HG03442 (cell line): ENCODE measurements around the gene EIF3D.

Source experiments
- ATAC-seq: cut with Tn5 transposase; IDR thresholded peaks from one replicate; pipeline ENCODE4 v1.9.1; 2021; ENCODE audit warnings: mild to moderate bottlenecking, moderate library complexity; ENCODE audit not compliant: unreplicated experiment

The EIF3D gene, protein sequence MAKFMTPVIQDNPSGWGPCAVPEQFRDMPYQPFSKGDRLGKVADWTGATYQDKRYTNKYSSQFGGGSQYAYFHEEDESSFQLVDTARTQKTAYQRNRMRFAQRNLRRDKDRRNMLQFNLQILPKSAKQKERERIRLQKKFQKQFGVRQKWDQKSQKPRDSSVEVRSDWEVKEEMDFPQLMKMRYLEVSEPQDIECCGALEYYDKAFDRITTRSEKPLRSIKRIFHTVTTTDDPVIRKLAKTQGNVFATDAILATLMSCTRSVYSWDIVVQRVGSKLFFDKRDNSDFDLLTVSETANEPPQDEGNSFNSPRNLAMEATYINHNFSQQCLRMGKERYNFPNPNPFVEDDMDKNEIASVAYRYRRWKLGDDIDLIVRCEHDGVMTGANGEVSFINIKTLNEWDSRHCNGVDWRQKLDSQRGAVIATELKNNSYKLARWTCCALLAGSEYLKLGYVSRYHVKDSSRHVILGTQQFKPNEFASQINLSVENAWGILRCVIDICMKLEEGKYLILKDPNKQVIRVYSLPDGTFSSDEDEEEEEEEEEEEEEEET

DNA sequence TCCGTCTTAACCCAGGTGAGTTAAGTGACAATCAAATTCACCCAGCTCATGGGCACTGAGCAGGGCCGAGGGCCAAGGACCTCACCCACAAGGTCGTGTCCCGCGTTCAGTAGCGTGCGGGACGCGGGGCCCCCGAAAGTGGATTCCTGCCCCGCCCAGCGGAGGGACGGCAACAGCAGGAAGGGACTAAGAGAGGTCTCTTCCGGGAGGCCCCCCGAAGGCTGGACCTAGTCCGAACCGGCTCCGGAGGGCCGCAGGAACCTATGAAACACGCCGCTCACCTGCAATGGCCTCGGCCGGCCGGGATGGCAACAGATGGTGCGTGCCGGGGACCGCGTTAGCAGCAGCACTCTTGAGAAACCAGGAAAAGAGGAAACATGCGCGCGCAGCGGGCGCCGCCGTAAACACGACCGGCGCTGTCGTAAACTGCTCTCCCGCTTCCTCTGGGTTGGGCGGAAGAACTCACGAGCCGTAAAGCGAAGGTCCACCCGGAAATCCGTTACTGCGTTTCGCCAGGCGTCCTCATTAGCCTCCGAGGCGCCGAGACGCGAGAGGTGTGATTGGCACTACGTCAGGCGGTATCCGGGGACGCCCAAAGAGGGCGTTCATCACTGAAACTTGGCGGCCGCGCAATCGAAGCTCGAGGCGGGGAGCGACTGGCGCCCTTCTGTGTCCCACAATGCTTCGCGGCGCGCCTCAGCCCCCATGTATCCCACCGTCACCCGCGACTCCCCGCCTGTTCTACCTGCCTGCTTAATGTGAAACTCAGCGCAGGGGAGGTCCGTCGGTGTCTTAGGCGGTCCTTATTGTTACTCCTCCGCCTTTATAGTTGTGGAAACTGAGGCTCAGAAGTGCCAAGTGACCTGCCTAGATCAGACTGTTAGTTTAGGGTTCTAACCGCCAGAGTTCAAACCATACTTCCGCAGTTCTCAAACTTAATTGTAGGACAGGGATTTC lies at the start of gene EIF3D:
Gene EIF3D (minus strand): TSS at position 372 of the 957 bp plus-strand sequence. CDS start 3,045 bp downstream, outside the sequence.
- peak; percentile 92 for ATAC-seq

DNA sequence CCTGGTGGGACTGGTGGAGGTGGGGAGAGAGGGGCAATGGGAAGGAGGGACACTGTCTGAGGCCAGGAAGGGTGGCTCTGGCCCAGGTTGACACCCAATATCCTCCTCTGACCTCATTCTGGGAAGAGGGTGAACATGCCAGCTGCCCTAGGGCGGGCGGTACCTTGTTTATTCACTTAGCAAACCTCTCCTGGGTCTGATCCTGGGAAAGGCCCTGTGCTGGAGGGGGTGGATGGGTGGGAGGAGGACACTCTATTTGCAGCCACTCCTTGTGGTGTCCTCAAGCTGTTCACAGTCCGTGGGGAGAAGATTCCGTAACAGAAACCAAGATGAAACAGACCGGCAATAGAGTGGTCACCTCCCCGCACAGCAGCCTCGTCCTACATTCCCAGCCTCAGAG lies 49.7 kb upstream of the EIF3D start:
- no peak for ATAC-seq

DNA sequence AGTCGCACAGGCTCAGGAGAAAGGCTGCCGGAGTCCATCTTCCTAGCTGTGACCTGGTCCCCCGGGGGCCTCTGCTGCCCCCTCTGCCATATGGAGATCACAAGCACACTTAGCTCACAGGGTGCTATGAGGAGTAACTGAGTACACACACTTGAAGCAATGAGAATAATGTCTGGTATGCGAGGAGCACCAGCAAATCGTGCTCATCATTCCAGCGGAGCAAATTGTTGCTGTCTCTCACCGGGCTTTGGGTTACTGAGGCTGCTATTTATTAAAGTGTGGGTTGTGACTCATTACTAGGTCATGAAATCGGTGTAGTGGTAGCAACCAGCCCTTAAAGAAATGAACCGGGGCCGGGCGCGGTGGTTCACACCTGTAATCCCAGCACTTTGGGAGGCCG lies 48.1 kb upstream of the EIF3D start:
- ATAC-seq: no peak

DNA sequence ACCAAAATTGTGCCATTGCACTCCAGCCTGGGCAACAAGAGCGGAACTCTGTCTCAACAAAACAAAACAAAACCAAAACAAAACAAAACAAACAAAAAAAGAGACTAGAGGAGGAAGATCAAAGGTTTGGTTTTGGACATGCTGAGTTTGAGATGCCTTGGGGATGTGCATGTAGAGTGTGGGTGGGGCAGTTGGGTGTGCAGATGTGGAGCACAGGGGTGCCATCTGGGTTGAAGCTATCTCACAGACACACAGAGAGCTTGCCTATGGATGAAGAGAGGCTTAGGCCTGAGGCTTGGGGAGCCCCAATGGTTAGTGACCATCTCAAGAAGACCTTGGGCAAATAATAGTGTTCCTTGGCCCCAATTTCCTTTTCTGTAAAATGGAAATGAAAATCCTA lies 45.8 kb upstream of the EIF3D start:
- ATAC-seq: no peak

DNA sequence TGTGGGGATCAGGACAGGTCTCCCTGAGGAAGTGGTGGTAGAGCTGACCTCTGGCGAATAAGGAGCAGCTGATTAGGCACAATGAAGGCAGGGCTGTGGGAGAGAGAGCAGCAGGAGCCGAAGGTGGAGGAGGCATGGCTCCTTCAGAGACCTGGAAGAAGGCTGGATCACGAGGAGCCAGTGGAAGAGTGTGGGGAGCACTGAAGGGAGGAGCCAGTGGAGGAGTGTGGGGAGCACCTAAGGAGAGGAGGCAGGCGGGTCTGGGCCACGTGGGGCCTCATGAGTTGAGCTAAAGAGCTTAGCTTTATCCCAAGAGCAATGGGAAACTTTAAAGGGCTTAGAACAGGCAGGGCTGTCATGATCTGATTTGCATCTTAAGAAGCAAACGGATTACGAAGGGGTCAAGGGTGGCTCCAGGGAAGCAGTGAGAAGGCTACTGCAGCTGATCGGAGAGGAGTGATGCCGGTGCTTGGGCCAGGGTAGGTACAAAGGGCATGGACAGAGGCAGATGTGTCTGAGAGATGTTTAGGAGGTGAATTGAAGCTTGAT lies 44.9 kb upstream of the EIF3D start:
- no peak for ATAC-seq

DNA sequence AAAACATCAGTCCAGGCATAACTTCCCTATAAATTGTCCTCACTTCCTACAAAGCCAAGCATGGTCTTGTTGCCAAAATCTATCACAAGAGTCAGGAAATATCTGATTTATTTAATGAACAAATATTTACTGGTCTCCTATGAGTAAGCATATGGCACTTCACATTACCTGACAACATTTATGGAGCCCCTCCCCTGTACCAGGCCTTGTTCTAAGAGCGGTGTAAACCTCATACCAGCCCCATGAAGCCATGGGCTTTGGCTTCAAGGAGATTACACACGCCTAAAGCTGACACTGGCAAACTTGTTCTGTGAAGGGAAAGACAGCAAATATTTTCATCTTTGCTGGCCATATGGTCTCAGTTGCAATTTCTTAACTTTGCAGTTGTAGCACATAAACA lies 43.0 kb upstream of the EIF3D start:
- no peak for ATAC-seq

DNA sequence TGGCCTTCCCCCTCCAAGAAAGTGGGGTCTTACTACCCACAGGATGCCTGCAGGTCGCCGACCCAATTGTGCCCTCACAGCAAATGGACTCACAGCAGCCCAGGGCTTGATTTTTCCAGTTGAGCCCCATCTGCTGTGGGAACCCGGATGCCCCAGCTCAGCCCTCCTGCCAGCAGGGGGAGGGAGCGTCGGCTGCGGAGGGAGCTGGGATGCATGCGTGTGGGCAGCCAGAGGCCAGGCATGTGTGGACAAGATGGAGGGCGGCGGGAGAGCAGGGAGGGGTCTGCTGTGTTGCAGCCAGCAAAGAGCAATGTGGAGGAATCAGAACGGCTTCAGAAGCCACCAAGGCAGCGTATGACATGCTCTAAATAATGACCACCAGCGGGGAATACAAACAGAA lies 41.0 kb upstream of the EIF3D start:
- no peak for ATAC-seq

DNA sequence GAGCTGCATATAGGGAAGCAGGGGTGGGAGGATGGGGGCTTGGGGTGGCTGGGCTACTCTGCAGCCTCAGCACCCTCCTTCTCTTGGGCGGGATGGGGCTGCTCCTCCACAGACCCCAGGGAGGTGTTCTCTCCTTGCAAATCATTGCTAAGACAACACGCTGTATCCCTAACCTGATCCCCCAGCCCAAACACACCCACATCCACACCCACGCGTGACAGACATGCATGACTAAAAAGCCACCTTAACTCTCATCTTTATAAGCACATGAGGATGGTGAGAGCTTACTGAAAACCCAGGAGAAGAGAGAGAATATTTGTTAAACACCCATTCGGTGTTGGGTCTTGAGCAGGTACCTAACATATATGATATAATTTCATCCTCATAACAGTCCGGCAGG lies 39.9 kb upstream of the EIF3D start:
- ATAC-seq: no peak

DNA sequence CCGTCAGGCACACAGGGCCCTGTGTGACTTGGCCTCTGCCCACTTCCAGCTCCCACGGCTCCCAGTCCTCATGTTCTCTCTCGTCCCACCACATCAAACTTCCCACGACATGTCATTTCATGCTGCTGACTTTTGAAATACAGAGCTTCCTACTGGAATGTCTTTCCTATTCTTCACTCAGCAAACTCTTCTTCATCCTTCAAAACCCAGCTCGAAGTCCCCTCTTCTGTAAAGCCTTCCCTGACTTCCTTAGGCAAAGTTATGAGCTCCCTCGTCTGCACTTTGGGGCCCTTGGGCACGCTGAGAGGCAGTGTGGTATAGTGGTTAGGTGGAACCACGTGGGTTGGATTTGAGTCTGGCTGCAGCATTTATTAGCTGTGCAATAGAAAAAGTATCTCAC lies 37.8 kb upstream of the EIF3D start:
- ATAC-seq: no peak

DNA sequence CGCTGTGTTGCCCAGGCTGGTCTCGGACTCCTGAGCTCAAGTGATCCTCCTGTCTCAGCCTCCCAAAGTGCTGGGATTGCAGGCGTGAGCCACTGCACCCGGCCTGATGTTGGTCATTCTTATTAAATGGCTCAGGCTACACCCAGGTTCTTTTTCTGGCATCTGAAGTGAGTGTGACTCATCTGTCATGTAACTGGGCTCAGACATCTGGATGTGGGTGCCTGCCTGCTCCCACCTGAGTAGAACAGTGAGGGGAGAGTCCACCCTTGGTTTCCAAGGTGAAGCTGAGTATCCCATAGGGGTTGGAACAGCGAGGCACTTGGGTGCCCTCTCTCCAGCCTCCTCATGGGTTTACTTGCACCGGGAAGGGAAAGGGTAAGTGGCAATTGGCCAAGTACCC lies 36.7 kb upstream of the EIF3D start:
- ATAC-seq: no peak

DNA sequence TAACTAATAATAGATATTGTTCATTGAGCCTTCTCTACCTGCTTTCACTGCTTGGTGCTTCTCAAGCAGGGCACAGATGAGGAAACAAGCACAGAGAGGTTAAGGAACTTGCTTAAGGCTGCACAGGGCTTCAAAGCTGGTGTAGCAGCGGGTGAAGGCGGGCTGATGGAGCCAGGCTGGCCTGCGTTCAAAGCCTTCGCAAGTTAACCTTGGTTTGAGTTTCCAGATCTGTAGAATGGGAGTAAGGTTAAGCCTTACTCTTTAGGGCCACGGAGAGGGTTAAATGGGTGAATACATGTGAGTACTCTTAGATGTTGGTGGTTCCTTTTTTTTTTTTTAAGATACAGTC lies 36.2 kb upstream of the EIF3D start:
- ATAC-seq: no peak

DNA sequence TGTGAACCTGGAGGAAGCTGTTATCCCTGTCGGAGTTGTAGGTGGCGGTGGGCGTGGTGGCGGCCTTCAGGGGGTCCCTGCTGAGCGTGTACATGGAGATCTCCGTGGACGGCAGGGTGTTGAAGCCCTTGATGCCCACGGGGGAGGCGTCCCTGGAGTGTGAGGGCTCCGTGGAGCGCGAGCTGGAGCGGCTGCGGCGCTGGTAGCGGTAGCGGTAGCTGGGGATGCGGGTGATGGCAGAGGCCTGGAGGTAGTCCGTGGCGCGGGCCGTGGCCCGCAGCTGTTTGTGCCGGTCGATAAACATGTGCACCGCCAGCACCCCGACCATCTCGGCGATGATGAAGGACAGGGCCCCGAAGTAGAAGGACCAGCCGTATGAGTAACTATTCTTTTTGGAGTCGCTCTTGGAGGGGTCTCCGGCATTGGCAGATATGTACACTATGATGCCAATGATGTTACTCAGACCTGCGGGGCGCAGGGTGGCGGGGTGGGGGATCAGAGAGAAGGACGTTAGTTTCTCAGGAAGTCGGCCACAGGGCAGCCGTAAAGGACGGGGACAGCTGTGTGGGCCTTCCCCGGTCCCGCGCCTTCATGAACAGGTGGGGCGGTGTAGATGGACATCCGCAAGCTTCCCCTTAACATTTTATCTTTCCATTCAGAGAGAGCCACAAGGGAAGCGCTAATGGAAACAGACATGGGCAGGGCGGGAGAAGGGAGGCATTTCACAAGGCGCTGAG lies 35.6 kb upstream of the EIF3D start:
- ATAC-seq: no peak

DNA sequence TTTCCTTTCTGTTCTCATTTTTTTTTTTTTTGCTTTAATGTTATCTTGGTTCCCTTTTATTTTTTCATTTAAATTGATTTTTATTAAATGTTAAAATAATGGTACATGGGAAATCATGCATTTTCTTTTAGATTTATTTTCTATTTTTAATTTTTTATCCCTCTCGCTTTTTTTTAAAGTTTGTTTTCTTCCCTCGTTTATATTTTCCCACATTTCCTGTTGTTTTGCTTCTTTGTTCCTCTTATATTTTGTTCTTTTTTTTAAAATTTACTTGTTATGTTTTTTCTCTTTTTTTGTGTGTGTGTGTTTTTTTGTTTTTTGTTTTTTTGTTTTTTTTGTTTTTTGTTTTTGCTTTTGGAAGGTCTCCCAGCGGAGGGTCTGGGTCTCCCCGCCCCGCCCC lies 34.9 kb upstream of the EIF3D start:
- no peak for ATAC-seq

DNA sequence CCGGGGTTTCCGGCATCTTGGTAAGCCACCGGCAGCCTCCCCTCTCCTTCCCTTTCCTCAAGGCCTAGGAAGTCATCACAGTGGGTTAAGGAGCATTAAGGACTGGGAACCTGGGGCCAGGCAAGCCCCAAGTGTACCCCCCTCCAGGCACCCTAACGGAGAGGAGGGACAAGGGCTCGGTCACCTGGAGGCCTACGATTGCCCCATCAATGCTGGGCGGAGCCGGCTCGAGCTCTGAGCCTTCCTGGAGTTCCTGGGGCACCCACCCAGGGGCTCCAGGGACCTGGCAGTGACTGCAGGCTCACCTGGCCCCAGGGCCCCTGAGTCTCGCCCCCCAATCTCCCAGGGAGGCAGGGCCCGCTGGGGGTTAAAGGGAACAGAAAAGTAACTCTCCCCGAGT lies 34.5 kb upstream of the EIF3D start:
- no peak for ATAC-seq

DNA sequence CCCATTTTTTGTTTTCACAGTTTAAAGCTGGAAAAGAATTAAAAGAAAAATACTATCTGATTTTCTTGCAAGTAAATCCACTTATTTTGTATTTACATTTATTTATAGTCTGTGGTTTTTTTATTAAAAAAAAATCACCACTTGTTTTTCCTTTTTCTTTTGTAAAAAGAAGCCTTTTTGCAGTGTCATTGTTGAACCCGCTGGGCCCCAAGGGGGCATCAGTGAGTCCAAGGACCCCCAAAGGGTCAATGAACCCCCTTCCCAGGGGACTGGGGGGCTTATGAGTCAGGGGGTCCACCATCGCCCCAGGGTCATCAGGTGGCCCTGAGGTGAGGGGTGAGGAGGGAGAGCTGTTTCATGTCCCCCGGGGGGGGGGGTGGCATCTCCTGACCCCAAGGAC lies 34.0 kb upstream of the EIF3D start:
- ATAC-seq: no peak

DNA sequence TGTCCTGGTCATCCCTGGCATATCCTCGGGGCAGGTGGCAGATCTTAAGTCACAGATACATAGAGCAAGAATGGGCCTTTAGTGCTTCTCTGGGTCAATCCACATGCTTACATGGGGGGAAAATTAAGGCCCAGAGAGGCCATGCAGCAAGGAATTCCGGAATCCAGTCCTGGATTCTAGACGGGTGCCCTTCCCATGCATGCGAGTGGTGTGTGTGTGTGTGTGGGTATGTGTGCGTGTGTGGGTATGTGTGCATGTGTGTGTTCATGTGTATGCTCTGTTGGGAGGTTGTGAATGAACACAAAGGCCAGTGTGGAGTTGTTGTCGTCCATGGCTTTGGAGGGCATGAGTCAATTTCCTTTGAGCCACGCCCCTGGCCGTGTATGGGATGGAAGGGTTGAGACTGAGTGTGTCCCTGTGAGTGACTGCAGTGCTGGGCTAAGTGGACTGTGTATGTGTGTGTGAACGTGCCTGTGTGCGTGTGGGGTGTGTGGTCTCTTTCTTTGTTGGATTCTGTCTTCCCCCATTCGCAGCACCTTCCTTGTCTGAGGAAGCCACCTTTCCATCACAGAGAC lies 33.4 kb upstream of the EIF3D start:
- no peak for ATAC-seq

DNA sequence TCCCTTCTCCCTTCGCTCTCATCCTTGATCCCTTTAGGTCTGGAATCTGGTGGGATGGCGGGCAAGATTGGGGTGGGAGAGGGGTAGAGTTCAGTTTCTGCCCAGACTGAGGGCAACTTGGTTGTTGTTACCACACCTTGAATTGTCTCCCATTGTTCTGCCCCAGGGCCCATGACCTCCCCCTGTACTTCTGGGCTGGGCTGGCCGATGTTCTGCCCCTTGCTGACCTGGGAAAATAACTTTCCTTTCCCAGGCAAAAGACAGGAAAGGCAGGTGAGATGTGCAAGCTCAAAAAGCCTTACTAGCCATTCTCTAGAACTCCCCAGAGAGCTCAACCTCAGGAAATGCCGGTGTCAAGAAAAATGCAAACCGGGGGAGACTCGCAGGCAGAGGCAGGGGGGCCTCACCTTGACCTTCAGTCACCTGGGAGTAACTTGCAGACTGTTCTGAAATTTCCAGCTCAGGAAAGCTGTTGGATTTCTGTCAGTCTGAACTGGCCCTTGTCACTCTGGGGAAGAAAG lies 32.4 kb upstream of the EIF3D start:
- no peak for ATAC-seq

DNA sequence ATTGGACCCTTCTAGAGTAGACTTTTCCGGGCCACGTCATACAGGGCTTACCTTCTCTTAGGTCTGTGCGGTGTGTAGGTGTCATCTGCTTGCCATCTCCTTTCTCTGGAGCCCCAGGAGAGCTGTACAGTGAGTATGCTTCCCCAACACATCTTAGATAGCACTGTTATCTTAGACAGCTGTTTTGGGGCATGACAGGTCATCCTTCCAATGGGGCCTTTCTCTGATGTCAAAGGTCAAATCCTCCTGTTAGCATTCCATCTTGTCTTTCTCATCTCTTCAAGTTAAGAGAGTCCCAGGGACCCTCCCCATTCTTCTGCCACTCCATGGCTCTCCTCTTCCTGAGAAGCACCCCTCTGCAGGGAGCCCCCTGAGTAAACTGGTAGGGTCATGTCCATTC lies 31.0 kb upstream of the EIF3D start:
- ATAC-seq: no peak

DNA sequence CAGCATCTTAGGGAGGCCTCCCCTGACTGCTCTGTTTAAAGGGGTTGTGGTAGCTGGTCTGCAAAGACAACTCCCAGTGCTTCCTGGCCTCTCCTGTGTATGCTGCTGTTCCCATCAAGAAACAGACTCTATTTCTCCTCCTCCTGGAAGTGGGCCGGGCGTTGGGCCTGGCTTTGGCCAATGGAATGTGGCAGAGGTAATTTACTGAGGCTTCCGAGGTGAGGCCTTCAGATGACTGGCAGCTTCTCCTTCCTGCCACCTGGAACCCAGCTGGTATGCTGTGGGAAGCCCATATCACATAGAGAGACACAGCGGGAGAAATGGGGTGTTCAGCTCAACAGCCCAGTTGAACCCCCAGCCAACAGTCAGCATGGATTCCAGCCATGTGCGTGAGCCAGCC lies 25.1 kb upstream of the EIF3D start:
- ATAC-seq: no peak

DNA sequence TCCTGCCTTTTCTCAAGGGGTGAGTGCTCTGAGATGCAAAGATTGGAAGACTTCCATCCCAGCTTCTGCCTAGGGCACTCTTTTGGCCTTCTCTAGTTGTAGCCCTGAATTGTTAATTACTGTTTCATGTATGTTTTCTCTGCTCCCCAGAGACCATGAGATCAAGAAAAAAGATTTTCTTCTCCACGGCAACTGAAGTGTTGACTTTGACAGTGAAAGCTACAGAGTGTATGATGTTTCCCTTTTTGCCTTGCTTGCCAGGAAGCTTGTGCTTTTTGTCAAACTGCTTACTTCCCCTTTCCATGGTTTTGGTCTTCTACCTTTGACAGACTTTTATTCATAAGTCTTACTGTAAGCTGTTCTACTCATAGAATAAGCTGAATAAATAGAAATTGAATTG lies 23.3 kb upstream of the EIF3D start:
- no peak for ATAC-seq
